Pancreas (tissue), 10 donors: ENCODE results near the gene POLDIP3. TPM values are rescaled to one million over a fixed set of nuclear protein-coding genes. Genes with fewer than 3 reads are reported as not detected.
A peak's percentile ranks its signal among the peaks of the same experiment; 100 is the strongest.

Experiments
- ATAC-seq, 4 donors: fragments of 200-7000 bp; cut with Tn5 transposase; one replicate each; pipeline versions ENCODE4 v1.8.0 to v1.9.1; 2020; ENCODE audit warnings: mild to moderate bottlenecking in 4 of 4, moderate library complexity in 4 of 4
- DNase-seq, 6 donors: peaks; one replicate each; pipeline ENCODE4 v3.0.0-alpha.2; 2020
- FAIRE-seq: peaks from 2 replicates; lab custom pipeline; 2012; peaks lifted over from hg19 to GRCh38; lab: Jason Lieb, UNC
- H3K27ac ChIP-seq, 4 donors: fragments of 200-600 bp; sonication (generic); 1 replicate in 3 of 4; 2 replicates in 1 of 4; pipeline versions ENCODE4 v1.5.0 to v1.8.0; 2020
- H3K27me3 ChIP-seq, 4 donors: fragments of 200-600 bp; one replicate each; pipeline ENCODE4 v1.8.0; 2021
- H3K36me3 ChIP-seq, 3 donors: fragments of 200-600 bp; sonication (generic) in 1 of 3; one replicate each; pipeline versions ENCODE4 v1.5.0 to v1.8.0; 2020 to 2021
- H3K4me1 ChIP-seq, 3 donors: fragments of 200-600 bp; one replicate each; pipeline ENCODE4 v1.8.0; 2021
- H3K4me3 ChIP-seq, 4 donors: fragments of 200-600 bp; sonication (generic) in 2 of 4; one replicate each; pipeline versions ENCODE4 v1.5.0 to v1.8.0; 2020 to 2021
- H3K9me3 ChIP-seq, 4 donors: fragments of 200-600 bp; one replicate each; pipeline ENCODE4 v1.8.0; 2021
- WGBS, 2 donors: extraction: QIAGEN DNeasy Blood & Tissue Kit; methylation state at CpG; one replicate each; pipeline ENCODE4 v1.1.7; 2013; 5-methylcytosine and 5-hydroxymethylcytosine counted together
- intact Hi-C, 3 donors: fragments of 100-400 bp; cut with DNase I; formaldehyde crosslinking; loops; one replicate each; pipeline versions ENCODE4 v1.11.1 to v1.14.2; 2022
- polyA plus RNA-seq, 2 donors: library from polyadenylated mRNA; stranded (reverse); fragments of 200-250 nt; gene quantifications; one replicate each; pipeline ENCODE4 v1.2.3, GENCODE V29; 2013
- total RNA-seq, 6 donors: library from RNA; stranded (reverse); fragmentation: NEBNext Ultra II Directional in 4 of 6; extraction: Animal tissue kit (Norgen Biotek cat#: 25700) in 4 of 6; gene quantifications; one replicate each; pipeline versions ENCODE4 v1.2.1 to v1.2.4, GENCODE V29; 2021 to 2023
- TF ChIP-seq, protein P1 (sequence below), 4 donors: fragments of 200-600 bp; sonication (generic) in 3 of 4; IDR thresholded peaks; one replicate each; pipeline versions ENCODE4 v1.5.0 to v1.8.0; 2021; ENCODE audit warnings: antibody characterized with exemption in 4 of 4
- donor health status: healthy with polysubstance abuse.
- donor health status: DM: no; HTN: no; CAD: no; lungs with moderate emphysema.
- donor health status: DM: no; HTN: no; CAD: no.
- donor health status: control.
- donor health status: control.
- donor health status: Bipolar disorder and iron deficiency.
- donor health status: DM: yes; HTN: yes; CAD: no.
- donor health status: DM: no; HTN: no; CAD: no.
- donor health status: DM: no; HTN: no; CAD: no.
- donor health status: DM: yes; HTN: yes; CAD: no.

POLDIP3 gene
- total and polyA plus RNA-seq, 8 donors, result 14.6 to 35.2 (median 28.2) TPM

DNA sequence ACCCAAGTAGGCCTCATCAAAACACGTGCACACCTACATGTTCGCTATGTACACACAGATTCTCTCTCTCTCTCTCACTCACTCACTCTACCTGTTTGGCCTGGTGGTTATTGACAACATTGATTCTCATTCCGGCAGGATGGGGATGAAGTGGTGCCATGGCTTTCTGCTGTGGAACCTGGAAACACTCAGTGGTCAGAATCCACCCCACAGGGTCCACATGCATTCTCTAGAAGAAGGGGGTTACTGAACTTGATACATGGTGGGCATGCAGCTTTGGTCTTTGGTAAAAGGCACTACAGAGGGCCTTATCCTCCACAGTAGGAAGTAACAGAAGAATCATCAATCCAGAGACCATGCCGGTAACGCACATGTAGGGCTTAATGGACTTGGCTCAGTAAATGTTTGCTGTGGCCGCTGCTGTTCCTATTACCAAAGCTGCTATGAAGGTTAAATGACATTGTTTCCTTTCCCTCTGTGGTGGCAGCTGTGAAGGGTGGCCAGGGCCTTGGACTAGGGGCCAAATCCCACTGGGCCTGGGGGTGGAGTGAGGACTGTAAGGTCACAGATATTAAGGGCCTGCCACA lies 12.7 kb downstream of the POLDIP3 start:
- DNase-seq (no peak), ATAC-seq (peak in 2 of 4 donors; percentile 21 to 25), FAIRE-seq (no peak)
- Histone ChIP-seq H3K9me3 (no peaks in the 10 kb centered on the region), H3K36me3 (peaks cover 0 to 50% (median 17%) of the 10 kb centered on the region in 3 donors), H3K27ac (peak overlapping the region in 1 of 4 donors; percentile 66), H3K4me3 (no peak overlapping the region), H3K4me1 (peaks cover 3 to 9% (median 7%) of the 10 kb centered on the region in 3 donors), H3K27me3 (no peaks in the 10 kb centered on the region)
- TF ChIP-seq, protein P1, sequence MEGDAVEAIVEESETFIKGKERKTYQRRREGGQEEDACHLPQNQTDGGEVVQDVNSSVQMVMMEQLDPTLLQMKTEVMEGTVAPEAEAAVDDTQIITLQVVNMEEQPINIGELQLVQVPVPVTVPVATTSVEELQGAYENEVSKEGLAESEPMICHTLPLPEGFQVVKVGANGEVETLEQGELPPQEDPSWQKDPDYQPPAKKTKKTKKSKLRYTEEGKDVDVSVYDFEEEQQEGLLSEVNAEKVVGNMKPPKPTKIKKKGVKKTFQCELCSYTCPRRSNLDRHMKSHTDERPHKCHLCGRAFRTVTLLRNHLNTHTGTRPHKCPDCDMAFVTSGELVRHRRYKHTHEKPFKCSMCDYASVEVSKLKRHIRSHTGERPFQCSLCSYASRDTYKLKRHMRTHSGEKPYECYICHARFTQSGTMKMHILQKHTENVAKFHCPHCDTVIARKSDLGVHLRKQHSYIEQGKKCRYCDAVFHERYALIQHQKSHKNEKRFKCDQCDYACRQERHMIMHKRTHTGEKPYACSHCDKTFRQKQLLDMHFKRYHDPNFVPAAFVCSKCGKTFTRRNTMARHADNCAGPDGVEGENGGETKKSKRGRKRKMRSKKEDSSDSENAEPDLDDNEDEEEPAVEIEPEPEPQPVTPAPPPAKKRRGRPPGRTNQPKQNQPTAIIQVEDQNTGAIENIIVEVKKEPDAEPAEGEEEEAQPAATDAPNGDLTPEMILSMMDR (IDR thresholded peaks at IDR 0.05), result no peak
- WGBS, 2 donors, result 51 to 65% methylated on average over 6 of the region's 6 CpGs
- intact Hi-C loops, result no loop called here

DNA sequence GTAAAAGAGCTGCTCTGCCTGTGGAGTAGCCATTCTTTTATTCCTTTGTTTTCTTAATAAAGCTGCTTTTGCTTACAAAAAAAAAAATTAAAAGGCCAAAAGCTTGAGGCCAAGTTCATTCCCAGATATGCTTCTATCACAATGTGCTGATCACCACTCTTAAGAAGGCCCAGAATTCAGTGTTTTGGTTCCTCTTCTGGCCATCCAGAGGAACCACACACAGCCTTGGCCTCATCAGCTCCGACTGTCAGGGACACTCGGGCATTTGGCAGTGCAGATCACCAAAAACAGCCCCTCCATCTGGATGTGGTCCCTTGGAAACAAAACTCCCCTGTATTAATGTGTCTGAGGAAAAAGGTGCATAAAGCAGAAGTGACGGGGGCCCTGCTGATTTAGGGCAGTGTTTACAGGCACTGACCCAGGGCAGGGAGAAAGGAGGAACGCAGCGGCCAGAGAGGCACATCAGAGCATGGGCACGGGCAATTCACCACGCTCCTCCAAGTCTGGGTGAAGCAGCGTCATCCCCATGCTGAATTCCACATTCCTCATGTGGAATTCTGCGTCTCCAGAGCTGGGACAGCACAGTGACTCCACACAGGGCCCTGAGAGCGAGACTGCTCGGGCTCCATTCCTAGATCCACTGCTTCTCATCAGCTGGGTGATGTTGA lies 17.7 kb downstream of the POLDIP3 start:
- no peaks in the 10 kb centered on the region for H3K4me1 ChIP-seq
- no peak for FAIRE-seq

DNA sequence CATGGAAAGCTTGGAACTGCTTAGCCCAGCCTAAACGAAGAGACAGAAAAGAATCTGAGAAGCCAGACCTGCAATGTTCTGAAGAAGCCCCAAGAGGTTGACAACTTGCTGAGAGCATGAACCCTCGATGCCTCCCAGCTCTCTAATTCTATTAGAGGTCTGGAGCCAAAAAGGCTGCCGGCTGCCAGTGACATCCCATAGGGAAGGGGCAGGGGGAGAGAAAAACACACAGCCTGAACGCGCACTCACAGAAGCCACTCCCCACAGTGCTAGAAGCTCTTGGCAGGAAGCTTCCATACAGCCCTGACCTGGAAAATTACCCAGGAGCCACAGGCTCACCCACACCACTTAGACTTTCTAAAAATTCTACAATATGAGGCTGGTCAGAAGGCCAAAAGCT lies 18.3 kb downstream of the POLDIP3 start:
- TF ChIP-seq, protein P1 (IDR thresholded peaks at IDR 0.05), result no peak
- peak in 2 of 4 donors; percentile 30 to 37 for ATAC-seq
- DNase-seq, result no peak
- H3K27ac ChIP-seq, result no peak overlapping the region
- no peaks in the 10 kb centered on the region for H3K9me3 ChIP-seq
- H3K4me3 ChIP-seq, result no peak overlapping the region
- H3K36me3 ChIP-seq, result peaks cover 0 to 81% (median 54%) of the 10 kb centered on the region in 3 donors
- H3K27me3 ChIP-seq, result no peaks in the 10 kb centered on the region
- H3K4me1 ChIP-seq, result no peaks in the 10 kb centered on the region
- intact Hi-C loops, result no loop called here
- WGBS, 2 donors, result 76 to 77% methylated on average over 5 of the region's 5 CpGs
- no peak for FAIRE-seq

More for the DNA sequence above, 17.7 kb downstream of the POLDIP3 start:
- H3K27me3 ChIP-seq, result no peaks in the 10 kb centered on the region
- no peaks in the 10 kb centered on the region for H3K9me3 ChIP-seq
- intact Hi-C loops, result no loop called here
- H3K4me3 ChIP-seq, result no peak overlapping the region
- TF ChIP-seq, protein P1 (IDR thresholded peaks at IDR 0.05), result no peak
- DNase-seq (no peak), ATAC-seq (no peak)
- WGBS, 2 donors, result 91 to 92% methylated on average over 11 of the region's 11 CpGs
- peaks cover 0 to 87% (median 54%) of the 10 kb centered on the region in 3 donors for H3K36me3 ChIP-seq
- H3K27ac ChIP-seq, result no peak overlapping the region

DNA sequence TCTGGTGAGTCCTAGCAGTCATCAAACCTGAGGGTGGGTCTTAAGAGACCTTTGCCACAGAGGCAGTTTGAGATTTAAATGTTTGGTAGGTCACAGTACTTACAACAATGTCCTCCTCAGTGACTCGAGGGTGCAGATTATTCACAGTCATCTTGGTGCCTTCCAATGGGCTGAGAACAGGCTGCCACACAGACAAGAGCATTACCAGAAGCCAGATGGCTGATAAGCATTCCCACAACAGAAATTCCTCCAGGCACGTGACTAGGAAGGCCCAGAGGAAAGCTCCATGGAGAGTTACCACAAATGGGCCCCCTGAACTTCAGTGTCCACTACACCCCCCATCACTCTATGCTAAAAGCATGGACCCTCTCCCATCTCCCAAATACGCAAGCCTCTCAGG lies 19.2 kb downstream of the POLDIP3 start:
- Histone ChIP-seq H3K27me3 (no peaks in the 10 kb centered on the region), H3K4me3 (no peak overlapping the region), H3K27ac (no peak overlapping the region), H3K36me3 (peaks cover 0 to 78% (median 49%) of the 10 kb centered on the region in 3 donors), H3K9me3 (no peaks in the 10 kb centered on the region), H3K4me1 (no peaks in the 10 kb centered on the region)
- TF ChIP-seq, protein P1 (IDR thresholded peaks at IDR 0.05), result no peak
- intact Hi-C loops, result no loop called here
- 68 to 73% methylated on average over 3 of the region's 3 CpGs for WGBS, 2 donors
- DNase-seq (no peak), ATAC-seq (no peak), FAIRE-seq (no peak)

DNA sequence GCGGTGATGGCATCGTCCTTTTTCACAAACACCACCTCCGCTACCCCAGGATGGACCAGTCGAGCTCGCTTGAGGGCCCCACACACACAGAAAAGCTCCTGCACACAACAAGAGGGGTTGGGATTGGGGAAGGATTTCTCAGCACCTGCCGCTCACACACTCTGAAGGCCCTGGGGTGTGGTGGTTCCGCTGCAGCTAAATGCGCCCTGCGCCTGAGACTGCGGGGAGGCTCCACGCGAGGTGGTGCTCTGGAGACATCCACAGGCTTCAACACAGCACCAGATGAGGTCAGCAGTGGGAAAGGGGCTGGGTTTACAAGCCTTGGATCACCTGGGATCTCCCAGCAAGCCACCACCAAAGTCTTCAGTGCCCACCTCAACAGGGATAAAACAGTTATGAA lies 22.7 kb downstream of the POLDIP3 start:
- peaks cover 0 to 68% (median 37%) of the 10 kb centered on the region in 3 donors for H3K36me3 ChIP-seq
- ATAC-seq, result no peak

More for the DNA sequence above, 22.7 kb downstream of the POLDIP3 start:
- FAIRE-seq (no peak), DNase-seq (no peak)
- 95 to 96% methylated on average over 12 of the region's 12 CpGs for WGBS, 2 donors
- intact Hi-C loops, result no loop called here
- Histone ChIP-seq H3K4me3 (no peak overlapping the region), H3K27me3 (no peaks in the 10 kb centered on the region), H3K4me1 (no peaks in the 10 kb centered on the region), H3K9me3 (no peaks in the 10 kb centered on the region), H3K27ac (no peak overlapping the region)
- TF ChIP-seq, protein P1 (IDR thresholded peaks at IDR 0.05), result no peak
